ENCODE data around the gene ADORA1.
A peak's percentile ranks its signal among the peaks of the same experiment; 100 is the strongest.

The ADORA1 gene

DNA sequence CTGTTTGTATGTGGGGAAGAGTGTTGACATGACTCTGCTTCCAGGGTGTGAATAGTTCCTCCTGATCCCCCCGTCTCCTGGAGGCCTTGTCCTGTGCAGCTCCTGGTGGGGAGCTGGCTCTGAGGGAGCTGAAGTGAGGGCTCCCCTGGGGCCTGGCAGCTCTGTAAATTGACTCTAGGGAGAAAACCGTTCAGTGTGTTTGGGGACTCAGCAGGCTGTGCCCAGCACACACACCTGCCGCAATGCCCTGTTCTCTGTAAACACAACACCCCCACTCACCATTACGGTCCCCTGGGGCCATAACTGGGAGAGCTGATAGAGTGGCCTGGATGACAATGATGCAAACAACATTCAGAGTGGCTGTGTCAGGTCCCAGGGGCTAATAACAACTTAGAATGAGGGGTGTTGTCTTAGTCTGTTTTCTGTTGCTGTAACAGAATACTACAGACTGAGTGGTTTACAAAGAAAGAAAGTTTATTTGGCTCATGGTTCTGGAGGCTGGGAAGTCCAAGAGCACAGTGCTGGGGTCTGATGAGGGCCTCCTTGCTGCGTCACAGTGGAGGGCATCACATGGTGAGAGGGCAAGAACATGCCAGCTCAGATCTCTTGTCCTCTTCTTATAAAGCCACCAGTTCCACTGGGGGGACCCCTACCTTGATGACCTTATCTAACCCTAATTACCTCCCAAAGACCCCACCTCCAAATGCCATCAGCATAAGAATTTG lies 15.3 kb downstream of the ADORA1 start:
- TF ChIP-seq TEAD4 (IDR thresholded peaks at IDR 0.05) (no peak), TAF1 (IDR thresholded peaks at IDR 0.05; ENCODE audit: low read depth) (no peak), CEBPB (IDR thresholded peaks at IDR 0.05) (no peak), EP300 (IDR thresholded peaks at IDR 0.05; ENCODE audit: borderline replicate concordance) (no peak), CREB1 (IDR thresholded peaks at IDR 0.05; ENCODE audit: low read depth) (no peak), YY1 (IDR thresholded peaks at IDR 0.05; ENCODE audit: low read depth) (no peak), NFIC (IDR thresholded peaks at IDR 0.05) (no peak), RAD21 (IDR thresholded peaks at IDR 0.05; ENCODE audit: low read depth) (no peak), EGR1 (IDR thresholded peaks at IDR 0.05) (no peak), TCF12 (IDR thresholded peaks at IDR 0.05; ENCODE audit: low read depth) (no peak), ZBTB7A (IDR thresholded peaks at IDR 0.05; ENCODE audit: low read depth) (no peak; the same call in 1 of the 2 replicates), FOXM1 (IDR thresholded peaks at IDR 0.05; ENCODE audit: borderline replicate concordance, low read depth) (no peak)
- TF ChIP-seq, protein P1, sequence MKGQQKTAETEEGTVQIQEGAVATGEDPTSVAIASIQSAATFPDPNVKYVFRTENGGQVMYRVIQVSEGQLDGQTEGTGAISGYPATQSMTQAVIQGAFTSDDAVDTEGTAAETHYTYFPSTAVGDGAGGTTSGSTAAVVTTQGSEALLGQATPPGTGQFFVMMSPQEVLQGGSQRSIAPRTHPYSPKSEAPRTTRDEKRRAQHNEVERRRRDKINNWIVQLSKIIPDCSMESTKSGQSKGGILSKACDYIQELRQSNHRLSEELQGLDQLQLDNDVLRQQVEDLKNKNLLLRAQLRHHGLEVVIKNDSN (IDR thresholded peaks at IDR 0.05) = no peak
- TF ChIP-seq, protein P2, sequence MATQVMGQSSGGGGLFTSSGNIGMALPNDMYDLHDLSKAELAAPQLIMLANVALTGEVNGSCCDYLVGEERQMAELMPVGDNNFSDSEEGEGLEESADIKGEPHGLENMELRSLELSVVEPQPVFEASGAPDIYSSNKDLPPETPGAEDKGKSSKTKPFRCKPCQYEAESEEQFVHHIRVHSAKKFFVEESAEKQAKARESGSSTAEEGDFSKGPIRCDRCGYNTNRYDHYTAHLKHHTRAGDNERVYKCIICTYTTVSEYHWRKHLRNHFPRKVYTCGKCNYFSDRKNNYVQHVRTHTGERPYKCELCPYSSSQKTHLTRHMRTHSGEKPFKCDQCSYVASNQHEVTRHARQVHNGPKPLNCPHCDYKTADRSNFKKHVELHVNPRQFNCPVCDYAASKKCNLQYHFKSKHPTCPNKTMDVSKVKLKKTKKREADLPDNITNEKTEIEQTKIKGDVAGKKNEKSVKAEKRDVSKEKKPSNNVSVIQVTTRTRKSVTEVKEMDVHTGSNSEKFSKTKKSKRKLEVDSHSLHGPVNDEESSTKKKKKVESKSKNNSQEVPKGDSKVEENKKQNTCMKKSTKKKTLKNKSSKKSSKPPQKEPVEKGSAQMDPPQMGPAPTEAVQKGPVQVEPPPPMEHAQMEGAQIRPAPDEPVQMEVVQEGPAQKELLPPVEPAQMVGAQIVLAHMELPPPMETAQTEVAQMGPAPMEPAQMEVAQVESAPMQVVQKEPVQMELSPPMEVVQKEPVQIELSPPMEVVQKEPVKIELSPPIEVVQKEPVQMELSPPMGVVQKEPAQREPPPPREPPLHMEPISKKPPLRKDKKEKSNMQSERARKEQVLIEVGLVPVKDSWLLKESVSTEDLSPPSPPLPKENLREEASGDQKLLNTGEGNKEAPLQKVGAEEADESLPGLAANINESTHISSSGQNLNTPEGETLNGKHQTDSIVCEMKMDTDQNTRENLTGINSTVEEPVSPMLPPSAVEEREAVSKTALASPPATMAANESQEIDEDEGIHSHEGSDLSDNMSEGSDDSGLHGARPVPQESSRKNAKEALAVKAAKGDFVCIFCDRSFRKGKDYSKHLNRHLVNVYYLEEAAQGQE (IDR thresholded peaks at IDR 0.05; ENCODE audit: low read depth) = no peak
- TF ChIP-seq, protein P3, sequence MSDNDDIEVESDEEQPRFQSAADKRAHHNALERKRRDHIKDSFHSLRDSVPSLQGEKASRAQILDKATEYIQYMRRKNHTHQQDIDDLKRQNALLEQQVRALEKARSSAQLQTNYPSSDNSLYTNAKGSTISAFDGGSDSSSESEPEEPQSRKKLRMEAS (IDR thresholded peaks at IDR 0.05) = no peak

DNA sequence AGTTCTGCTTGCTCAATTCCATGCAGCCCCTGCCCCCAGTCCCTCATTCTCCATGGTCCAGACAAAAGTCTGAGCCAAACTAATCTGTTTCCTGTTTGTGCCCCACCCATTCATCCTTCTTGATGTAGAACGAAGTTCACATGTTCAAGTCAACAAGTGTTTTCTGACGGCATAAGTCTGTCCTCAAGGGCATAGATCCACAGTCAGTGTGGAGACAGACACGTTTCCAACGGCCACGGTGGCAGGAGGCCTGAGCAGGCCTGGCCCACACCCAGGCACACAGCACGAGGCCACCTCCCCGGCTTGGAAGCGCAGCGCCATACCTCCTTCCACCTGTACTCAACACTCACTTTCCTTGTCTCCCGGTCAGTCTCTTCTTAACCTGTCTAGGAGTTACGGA lies 16.1 kb downstream of the ADORA1 start:
- TF ChIP-seq, protein P3 (IDR thresholded peaks at IDR 0.05) = 0 out of 2 replicates have a peak, but pooled peaks have one; percentile 22
- TF ChIP-seq ZBTB7A (IDR thresholded peaks at IDR 0.05; ENCODE audit: low read depth) = no peak

DNA sequence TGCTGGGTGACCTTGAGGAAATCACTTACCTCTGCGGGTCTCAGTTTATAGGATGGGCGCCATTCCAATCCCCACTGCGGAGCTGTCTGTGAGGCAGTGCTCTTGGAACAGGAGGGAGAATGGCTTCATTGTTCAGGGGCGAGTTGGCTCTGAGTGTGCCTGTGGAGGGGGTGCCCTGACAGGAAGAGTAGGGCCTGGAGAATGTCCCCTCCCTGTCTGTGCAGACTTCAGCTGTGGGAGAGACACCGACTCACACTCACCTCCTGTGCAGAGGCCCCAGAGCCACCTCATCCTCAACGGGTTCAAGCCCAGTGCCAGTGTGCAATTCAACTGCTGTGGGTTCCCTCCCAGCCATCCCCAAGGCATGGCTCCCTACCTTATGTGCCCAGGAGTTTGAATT lies 17.1 kb downstream of the ADORA1 start:
- TF ChIP-seq FOXM1 (IDR thresholded peaks at IDR 0.05; ENCODE audit: borderline replicate concordance, low read depth) (peak; percentile 52; the same call in 1 of the 2 replicates), TAF1 (IDR thresholded peaks at IDR 0.05; ENCODE audit: low read depth) (no peak), RAD21 (IDR thresholded peaks at IDR 0.05; ENCODE audit: low read depth) (peak; percentile 10; the same call in 1 of the 2 replicates), TEAD4 (IDR thresholded peaks at IDR 0.05) (peak; percentile 41), ZBTB7A (IDR thresholded peaks at IDR 0.05; ENCODE audit: low read depth) (0 out of 2 replicates have a peak, but pooled peaks have one; percentile 20), TCF12 (IDR thresholded peaks at IDR 0.05; ENCODE audit: low read depth) (peak; percentile 68; the same call in 1 of the 2 replicates), EGR1 (IDR thresholded peaks at IDR 0.05) (no peak), NFIC (IDR thresholded peaks at IDR 0.05) (peak; percentile 76), YY1 (IDR thresholded peaks at IDR 0.05; ENCODE audit: low read depth) (peak; percentile 45; the same call in 1 of the 2 replicates), CREB1 (IDR thresholded peaks at IDR 0.05; ENCODE audit: low read depth) (no peak), EP300 (IDR thresholded peaks at IDR 0.05; ENCODE audit: borderline replicate concordance) (peak; percentile 77; the same call in 1 of the 2 replicates), CEBPB (IDR thresholded peaks at IDR 0.05) (no peak)
- TF ChIP-seq, protein P3 (IDR thresholded peaks at IDR 0.05) = peak; percentile 26; the same call in 1 of the 2 replicates
- TF ChIP-seq, protein P1 (IDR thresholded peaks at IDR 0.05) = no peak
- TF ChIP-seq, protein P2 (IDR thresholded peaks at IDR 0.05; ENCODE audit: low read depth) = no peak

DNA sequence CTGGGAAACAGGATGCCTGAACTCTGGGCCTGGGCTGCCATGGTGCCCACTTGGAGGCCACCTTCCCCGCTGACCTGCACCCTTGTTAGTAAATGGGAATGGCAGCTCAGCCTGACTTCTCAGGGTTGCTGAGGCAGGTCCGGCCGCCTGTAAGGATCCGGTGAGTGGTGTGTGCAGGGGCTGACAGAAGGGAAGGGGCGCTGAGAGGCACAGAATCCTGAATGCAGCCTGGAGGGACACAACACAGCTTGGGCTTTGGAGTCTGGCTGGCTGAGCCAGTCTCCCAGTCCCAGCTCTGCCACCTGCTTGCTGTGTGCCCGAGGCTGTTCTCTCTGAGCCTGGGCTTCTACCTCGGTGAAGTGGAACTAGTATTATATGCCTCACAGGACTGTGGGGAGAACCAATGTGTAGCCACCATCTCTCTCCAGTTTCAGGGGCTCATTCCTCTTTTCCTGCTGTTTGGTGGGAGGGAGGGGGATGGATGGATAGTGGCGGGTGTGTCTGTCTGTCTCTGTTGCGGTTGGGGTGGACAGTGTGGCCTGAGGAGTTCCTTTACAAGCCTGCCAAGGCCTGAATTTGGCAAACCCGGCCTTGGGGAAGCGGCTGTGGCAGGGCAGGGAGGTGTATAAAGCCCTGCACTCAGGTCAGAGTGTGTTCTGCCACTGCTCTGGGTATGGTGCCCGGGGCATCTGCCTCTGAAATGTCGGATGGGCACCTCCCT lies 18.0 kb downstream of the ADORA1 start:
- TF ChIP-seq, protein P3 (IDR thresholded peaks at IDR 0.05) = no peak
- TF ChIP-seq FOXM1 (IDR thresholded peaks at IDR 0.05; ENCODE audit: borderline replicate concordance, low read depth) = no peak
- no peak for TF ChIP-seq CEBPB (IDR thresholded peaks at IDR 0.05)
- TF ChIP-seq, protein P1 (IDR thresholded peaks at IDR 0.05) = no peak
- TF ChIP-seq, protein P2 (IDR thresholded peaks at IDR 0.05; ENCODE audit: low read depth) = no peak
- TF ChIP-seq EGR1 (IDR thresholded peaks at IDR 0.05) = no peak
- no peak for TF ChIP-seq TAF1 (IDR thresholded peaks at IDR 0.05; ENCODE audit: low read depth)
- TF ChIP-seq TEAD4 (IDR thresholded peaks at IDR 0.05) = no peak
- TF ChIP-seq ZBTB7A (IDR thresholded peaks at IDR 0.05; ENCODE audit: low read depth) = no peak
- no peak for TF ChIP-seq EP300 (IDR thresholded peaks at IDR 0.05; ENCODE audit: borderline replicate concordance)
- TF ChIP-seq RAD21 (IDR thresholded peaks at IDR 0.05; ENCODE audit: low read depth) = no peak
- no peak for TF ChIP-seq NFIC (IDR thresholded peaks at IDR 0.05)
- TF ChIP-seq TCF12 (IDR thresholded peaks at IDR 0.05; ENCODE audit: low read depth) = no peak
- TF ChIP-seq CREB1 (IDR thresholded peaks at IDR 0.05; ENCODE audit: low read depth) = no peak
- no peak for TF ChIP-seq YY1 (IDR thresholded peaks at IDR 0.05; ENCODE audit: low read depth)

All from Ishikawa (cell line).